Mesendoderm (in vitro differentiated cells): Measurements from ENCODE around the gene OSBPL5.

Experiments
- DNase-seq: peaks from one replicate; pipeline ENCODE4 v3.0.0; 2013
- H2AK5ac ChIP-seq: 2 replicates; pipeline ENCODE4 v1.6.1; 2013; ENCODE audit warnings: low read length, inconsistent platforms
- H2BK120ac ChIP-seq: 2 replicates; pipeline ENCODE4 v1.6.1; 2013; ENCODE audit warnings: low read depth, mild to moderate bottlenecking, low read length, moderate library complexity, mixed read lengths
- H2BK15ac ChIP-seq: replicated peaks from 2 replicates; pipeline ENCODE4 v1.6.1; 2013; ENCODE audit warnings: low read depth, mild to moderate bottlenecking, moderate library complexity
- H2BK5ac ChIP-seq: 2 replicates; pipeline ENCODE4 v1.6.1; 2013; ENCODE audit warnings: low read length, inconsistent platforms
- H3K18ac ChIP-seq: 2 replicates; pipeline ENCODE4 v1.6.1; 2013; ENCODE audit warnings: mild to moderate bottlenecking, low read length, mixed read lengths
- H3K23ac ChIP-seq: one replicate; pipeline ENCODE4 v1.6.1; 2013; ENCODE audit warnings: low read length
- H3K27ac ChIP-seq: 2 replicates; pipeline ENCODE4 v1.5.1; 2013; ENCODE audit warnings: low read depth, mild to moderate bottlenecking, inconsistent platforms, low read length, moderate library complexity
- H3K27me3 ChIP-seq: 2 replicates; pipeline ENCODE4 v1.6.1; 2013; ENCODE audit warnings: low read length, control low read depth, mild to moderate bottlenecking, inconsistent platforms; ENCODE audit not compliant: insufficient read depth, poor library complexity
- H3K36me3 ChIP-seq: 2 replicates; pipeline ENCODE4 v1.6.1; 2013; ENCODE audit warnings: low read length, inconsistent platforms; ENCODE audit not compliant: control insufficient read depth, insufficient read depth
- H3K4ac ChIP-seq: one replicate; pipeline ENCODE4 v1.6.1; 2013; ENCODE audit warnings: low read depth, mild to moderate bottlenecking, low read length, moderate library complexity
- H3K4me1 ChIP-seq: 2 replicates; pipeline ENCODE4 v1.6.1; 2013; ENCODE audit warnings: low read depth, low read length, inconsistent platforms; ENCODE audit not compliant: control insufficient read depth
- H3K4me2 ChIP-seq: 2 replicates; pipeline ENCODE4 v1.6.1; 2013; ENCODE audit warnings: low read length
- H3K4me3 ChIP-seq: 2 replicates; pipeline ENCODE4 v1.5.1; 2013; ENCODE audit warnings: mild to moderate bottlenecking, low read length
- H3K56ac ChIP-seq: one replicate; pipeline ENCODE4 v1.6.1; 2013; ENCODE audit warnings: low read length
- H3K79me1 ChIP-seq: 2 replicates; pipeline ENCODE4 v1.6.1; 2013; ENCODE audit warnings: low read length, inconsistent platforms
- H3K79me2 ChIP-seq: 2 replicates; pipeline ENCODE4 v1.6.1; 2013; ENCODE audit warnings: mild to moderate bottlenecking, low read length; ENCODE audit not compliant: control insufficient read depth, insufficient read depth
- H3K9ac ChIP-seq: 2 replicates; pipeline ENCODE4 v1.6.1; 2013; ENCODE audit warnings: low read length, inconsistent platforms
- H4K5ac ChIP-seq: one replicate; pipeline ENCODE4 v1.6.1; 2013; ENCODE audit warnings: low read length
- H4K8ac ChIP-seq: one replicate; pipeline ENCODE4 v1.6.1; 2013; ENCODE audit warnings: low read depth, mild to moderate bottlenecking, control low read depth, low read length, moderate library complexity
- WGBS: extraction: QIAGEN DNeasy Blood & Tissue Kit; methylation state at CpG from one replicate; pipeline ENCODE4 v1.1.7; 2013; ENCODE audit warnings: low lambda C conversion rate, missing lambda C conversion rate; ENCODE audit not compliant: insufficient coverage; ENCODE audit errors: extremely low coverage; 5-methylcytosine and 5-hydroxymethylcytosine counted together

The OSBPL5 gene

DNA sequence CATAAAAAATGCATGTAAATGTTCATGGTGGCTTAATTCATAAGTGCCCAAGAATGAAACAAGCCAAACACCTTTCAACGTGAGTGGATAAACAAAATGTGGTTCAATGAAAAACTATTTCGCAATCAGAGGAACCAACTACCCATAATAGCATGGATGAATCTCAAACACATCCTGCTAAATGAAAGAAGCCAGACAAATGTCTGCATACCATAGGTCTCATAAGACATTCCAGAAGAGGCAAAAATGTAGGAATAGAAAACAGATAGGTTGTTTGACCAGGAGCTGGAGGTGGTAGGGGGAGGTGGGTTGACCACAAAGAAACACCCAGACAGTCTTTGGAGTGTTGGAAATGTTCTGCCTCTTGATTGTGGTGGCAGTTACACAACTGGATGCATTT lies 13.2 kb upstream of the OSBPL5 start:
- no peaks in the 10 kb centered on the region for H3K79me2 ChIP-seq
- H3K4me2 ChIP-seq, result no peak overlapping the region
- no peaks in the 10 kb centered on the region for H3K79me1 ChIP-seq
- H2BK15ac ChIP-seq, result no peak overlapping the region
- no peak overlapping the region for H2AK5ac ChIP-seq
- no peak overlapping the region for H3K23ac ChIP-seq
- H2BK120ac ChIP-seq, result no peak overlapping the region
- H3K4me1 ChIP-seq, result no peaks in the 10 kb centered on the region
- no peak overlapping the region for H3K56ac ChIP-seq
- H3K9ac ChIP-seq, result no peak overlapping the region
- H3K27ac ChIP-seq, result no peak overlapping the region
- WGBS, result no CpG with 5 or more reads among the region's 2 CpGs
- no peak overlapping the region for H3K4me3 ChIP-seq
- no peak overlapping the region for H3K4ac ChIP-seq
- H2BK5ac ChIP-seq, result no peak overlapping the region
- H4K8ac ChIP-seq, result no peak overlapping the region
- DNase-seq, result no peak
- H4K5ac ChIP-seq, result no peak overlapping the region
- H3K27me3 ChIP-seq, result no peaks in the 10 kb centered on the region
- H3K18ac ChIP-seq, result no peak overlapping the region
- no peaks in the 10 kb centered on the region for H3K36me3 ChIP-seq

DNA sequence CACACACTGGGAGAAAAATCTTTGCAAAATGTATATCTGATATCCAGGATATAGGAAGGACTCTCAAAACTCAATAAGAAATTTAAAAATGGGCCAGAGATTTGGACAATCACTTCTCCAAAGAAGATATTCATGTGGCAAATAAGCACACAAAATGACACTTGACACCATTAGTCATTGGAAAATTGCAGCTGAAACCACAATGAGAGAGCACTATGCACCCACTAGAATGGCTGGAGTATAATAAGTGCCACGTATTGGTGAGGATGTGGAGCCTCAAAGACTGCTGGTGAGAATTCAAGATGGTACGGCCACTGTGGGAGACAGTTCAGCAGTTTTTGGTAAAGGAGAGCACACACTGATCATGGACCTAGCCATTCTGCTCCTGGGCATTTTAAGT lies 12.8 kb upstream of the OSBPL5 start:
- Histone ChIP-seq H3K79me2 (no peaks in the 10 kb centered on the region), H3K18ac (no peak overlapping the region), H4K8ac (no peak overlapping the region), H3K79me1 (no peaks in the 10 kb centered on the region), H3K27ac (no peak overlapping the region), H3K36me3 (no peaks in the 10 kb centered on the region), H3K4me1 (no peaks in the 10 kb centered on the region), H4K5ac (no peak overlapping the region), H3K4me2 (no peak overlapping the region), H3K9ac (no peak overlapping the region), H2AK5ac (no peak overlapping the region), H3K56ac (no peak overlapping the region), H3K4ac (no peak overlapping the region), H2BK5ac (no peak overlapping the region), H3K23ac (no peak overlapping the region), H2BK15ac (no peak overlapping the region), H3K27me3 (no peaks in the 10 kb centered on the region), H2BK120ac (no peak overlapping the region), H3K4me3 (no peak overlapping the region)
- no CpG with 5 or more reads among the region's 2 CpGs for WGBS
- DNase-seq, result no peak

DNA sequence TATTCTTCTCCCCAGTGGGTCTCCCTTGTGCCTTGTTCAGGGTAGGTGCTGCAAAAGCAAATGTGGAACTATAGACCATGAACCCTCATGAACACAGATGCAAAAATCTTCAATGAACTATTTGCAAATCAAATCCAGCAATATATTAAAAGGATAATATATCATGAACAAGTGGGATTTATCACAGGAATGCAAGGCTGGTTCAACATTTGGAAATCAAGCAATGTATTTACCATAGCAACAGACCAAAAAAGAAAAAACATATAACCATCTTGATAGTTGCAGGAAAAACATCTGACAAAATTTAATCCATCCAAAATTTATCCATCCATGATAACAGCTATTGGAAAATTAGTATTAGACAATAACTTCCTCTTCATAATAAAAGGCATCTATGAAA lies 11.4 kb upstream of the OSBPL5 start:
- Histone ChIP-seq H3K79me2 (no peaks in the 10 kb centered on the region), H2BK15ac (no peak overlapping the region), H3K79me1 (no peaks in the 10 kb centered on the region), H3K4me3 (no peak overlapping the region), H3K4ac (no peak overlapping the region), H3K27ac (no peak overlapping the region), H3K4me1 (no peaks in the 10 kb centered on the region), H3K56ac (no peak overlapping the region), H2BK120ac (no peak overlapping the region), H3K18ac (no peak overlapping the region), H3K9ac (no peak overlapping the region), H2AK5ac (no peak overlapping the region), H4K5ac (no peak overlapping the region), H3K23ac (no peak overlapping the region), H3K27me3 (no peaks in the 10 kb centered on the region), H4K8ac (no peak overlapping the region), H2BK5ac (no peak overlapping the region), H3K4me2 (no peak overlapping the region), H3K36me3 (no peaks in the 10 kb centered on the region)
- DNase-seq, result no peak

DNA sequence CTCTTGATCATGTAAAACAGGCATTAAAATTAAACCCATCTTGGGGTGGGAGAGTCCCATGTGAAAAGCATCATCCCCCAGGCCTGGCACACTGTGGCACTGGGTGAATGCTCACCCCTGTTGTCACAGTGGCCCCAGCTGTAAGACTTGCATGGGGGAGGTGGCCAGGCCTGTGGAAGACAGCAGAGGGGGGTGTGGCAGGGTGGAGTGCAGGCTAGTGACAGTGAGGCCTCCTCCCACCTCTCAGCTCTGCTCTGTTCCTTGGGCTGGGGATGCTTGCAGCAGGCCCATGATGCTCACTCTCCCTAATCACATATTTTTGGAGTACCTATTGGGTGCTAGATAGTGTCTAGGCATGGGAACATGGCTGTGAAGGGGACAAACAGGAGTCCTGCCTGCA lies 10.1 kb upstream of the OSBPL5 start:
- Histone ChIP-seq H3K27ac (no peak overlapping the region), H3K23ac (no peak overlapping the region), H3K36me3 (no peaks in the 10 kb centered on the region), H3K79me2 (no peaks in the 10 kb centered on the region), H3K27me3 (no peaks in the 10 kb centered on the region), H3K4me2 (no peak overlapping the region), H2BK5ac (no peak overlapping the region), H3K9ac (no peak overlapping the region), H4K5ac (no peak overlapping the region), H2BK120ac (no peak overlapping the region), H3K4me3 (no peak overlapping the region), H2BK15ac (no peak overlapping the region), H4K8ac (no peak overlapping the region), H3K56ac (no peak overlapping the region), H3K4me1 (no peaks in the 10 kb centered on the region), H2AK5ac (no peak overlapping the region), H3K18ac (no peak overlapping the region), H3K79me1 (no peaks in the 10 kb centered on the region), H3K4ac (no peak overlapping the region)
- DNase-seq, result no peak

DNA sequence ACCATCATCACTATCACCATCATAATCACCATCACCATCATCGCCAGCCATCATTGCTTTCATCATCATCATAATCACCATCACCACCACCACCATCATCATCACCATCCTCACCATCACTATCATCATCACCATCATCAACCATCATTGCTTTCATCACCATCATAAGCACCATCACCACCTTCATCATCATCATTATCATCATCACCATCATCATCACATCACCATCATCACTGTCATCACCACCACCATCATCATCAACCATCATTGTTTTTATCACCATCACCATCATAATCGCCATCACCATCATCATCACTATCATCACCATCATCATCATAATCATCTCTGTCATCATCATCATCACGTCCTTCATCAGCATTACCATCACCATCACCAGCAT lies 9.3 kb upstream of the OSBPL5 start:
- Histone ChIP-seq H3K79me2 (no peaks in the 10 kb centered on the region), H3K4me1 (no peaks in the 10 kb centered on the region), H3K36me3 (no peaks in the 10 kb centered on the region), H3K56ac (no peak overlapping the region), H3K9ac (no peak overlapping the region), H3K27me3 (no peaks in the 10 kb centered on the region), H2BK120ac (no peak overlapping the region), H3K23ac (no peak overlapping the region), H4K5ac (no peak overlapping the region), H3K18ac (no peak overlapping the region), H3K79me1 (no peaks in the 10 kb centered on the region), H2AK5ac (no peak overlapping the region), H3K4me3 (no peak overlapping the region), H3K27ac (no peak overlapping the region), H4K8ac (no peak overlapping the region), H3K4ac (no peak overlapping the region), H2BK15ac (no peak overlapping the region), H2BK5ac (no peak overlapping the region), H3K4me2 (no peak overlapping the region)
- no CpG with 5 or more reads among the region's 3 CpGs for WGBS
- DNase-seq, result no peak

DNA sequence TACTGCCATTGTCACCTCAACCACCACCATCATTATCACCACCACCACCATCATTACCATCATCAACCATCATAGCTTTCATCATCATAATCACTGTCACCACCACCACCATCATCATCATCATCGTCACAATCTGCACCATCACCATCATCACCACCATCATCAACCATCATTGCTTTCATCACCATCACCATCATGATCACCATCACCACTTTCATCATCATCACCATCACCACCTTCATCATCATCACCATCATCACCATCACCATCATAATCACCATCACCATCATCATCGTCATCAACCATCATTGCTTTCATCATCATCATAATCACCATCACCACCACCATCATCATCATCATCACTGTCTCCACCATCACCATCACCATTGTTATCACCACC lies 8.7 kb upstream of the OSBPL5 start:
- Histone ChIP-seq H3K23ac (no peak overlapping the region), H2BK5ac (no peak overlapping the region), H4K8ac (no peak overlapping the region), H3K27ac (no peak overlapping the region), H3K4me1 (no peaks in the 10 kb centered on the region), H3K9ac (no peak overlapping the region), H3K18ac (no peak overlapping the region), H4K5ac (no peak overlapping the region), H3K4ac (no peak overlapping the region), H3K4me2 (no peak overlapping the region), H2AK5ac (no peak overlapping the region), H3K4me3 (no peak overlapping the region), H3K27me3 (no peaks in the 10 kb centered on the region), H3K79me2 (no peaks in the 10 kb centered on the region), H2BK15ac (no peak overlapping the region), H2BK120ac (no peak overlapping the region), H3K79me1 (no peaks in the 10 kb centered on the region), H3K36me3 (no peaks in the 10 kb centered on the region), H3K56ac (no peak overlapping the region)
- WGBS, result 100% methylated on average over 1 of the region's 2 CpGs
- no peak for DNase-seq
